GM06990 (cell line): ENCODE measurements around the gene DNAH5.

ENCODE experiments used
- DNase-seq: peaks from one replicate; pipeline ENCODE4 v3.0.0-alpha.2; 2011; ENCODE audit not compliant: insufficient read length; ENCODE audit errors: extremely low read depth
- H3K27me3 ChIP-seq: replicated peaks from 2 replicates; pipeline ENCODE4 v1.6.0; 2011; ENCODE audit warnings: low read length; ENCODE audit not compliant: control insufficient read depth, insufficient read depth
- H3K36me3 ChIP-seq: 2 replicates; pipeline ENCODE4 v1.5.1; 2011; ENCODE audit warnings: low read length; ENCODE audit not compliant: control insufficient read depth, insufficient read depth
- H3K4me3 ChIP-seq: replicated peaks from 2 replicates; pipeline ENCODE4 v1.5.1; 2011; ENCODE audit warnings: low read depth, mild to moderate bottlenecking, control low read depth, low read length
- CTCF ChIP-seq: IDR thresholded peaks from 2 replicates; pipeline ENCODE4 v1.5.1; 2011; ENCODE audit warnings: low read length, control low read depth, mild to moderate bottlenecking, inconsistent platforms; ENCODE audit not compliant: insufficient read depth, poor library complexity, severe bottlenecking

Gene DNAH5

GRCh38 chr5:13674391-13674790 lies 270.1 kb downstream of the DNAH5 start:
- Histone ChIP-seq H3K4me3 (no peak overlapping the region), H3K36me3 (no peaks in the 10 kb centered on the region), H3K27me3 (no peaks in the 10 kb centered on the region)
- no peak for DNase-seq
- TF ChIP-seq CTCF = no peak

- no peak for TF ChIP-seq CTCF
- no peak overlapping the region for H3K4me3 ChIP-seq
- no peaks in the 10 kb centered on the region for H3K36me3 ChIP-seq
- no peak for DNase-seq
- no peaks in the 10 kb centered on the region for H3K27me3 ChIP-seq
Observed at GRCh38 chr5:13673511-13673910, 271.0 kb downstream of the DNAH5 start.

GRCh38 chr5:13664377-13664776 lies 280.1 kb downstream of the DNAH5 start:
- H3K27me3 ChIP-seq = no peaks in the 10 kb centered on the region
- no peak for TF ChIP-seq CTCF
- no peak overlapping the region for H3K4me3 ChIP-seq
- no peaks in the 10 kb centered on the region for H3K36me3 ChIP-seq
- no peak for DNase-seq

GRCh38 chr5:13662626-13663025 lies 281.9 kb downstream of the DNAH5 start:
- H3K36me3 ChIP-seq = no peaks in the 10 kb centered on the region
- H3K27me3 ChIP-seq = no peaks in the 10 kb centered on the region
- H3K4me3 ChIP-seq = no peak overlapping the region
- TF ChIP-seq CTCF = no peak
- no peak for DNase-seq

GRCh38 chr5:13661272-13661671 lies 283.2 kb downstream of the DNAH5 start:
- no peak for TF ChIP-seq CTCF
- Histone ChIP-seq H3K36me3 (no peaks in the 10 kb centered on the region), H3K4me3 (no peak overlapping the region), H3K27me3 (no peaks in the 10 kb centered on the region)
- no peak for DNase-seq

- Histone ChIP-seq H3K36me3 (no peaks in the 10 kb centered on the region), H3K4me3 (no peak overlapping the region), H3K27me3 (no peaks in the 10 kb centered on the region)
- TF ChIP-seq CTCF = no peak
- DNase-seq = no peak
Observed at GRCh38 chr5:13660072-13660471, 284.4 kb downstream of the DNAH5 start.
